H1 (cell line): Measurements from ENCODE around the gene C1orf21. TPM values are rescaled to one million over a fixed set of nuclear protein-coding genes. Genes with fewer than 3 reads are reported as not detected.

Source experiments
- CHD7 ChIP-seq: fragments of 300-600 bp; sonication (generic); IDR thresholded peaks from 2 replicates; pipeline ENCODE4 v1.7.1; 2012; ENCODE audit warnings: low read length, moderate library complexity, mild to moderate bottlenecking, inconsistent platforms; ENCODE audit not compliant: insufficient replicate concordance
- polyA plus RNA-seq, 7 experiments: library from polyadenylated mRNA; depleted of rRNA in 3 of 7; stranded (reverse) in 5 of 7; unstranded in 2 of 7; fragments of >200 nt in 5 of 7; fragments of 200-250 nt in 2 of 7; gene quantifications; 1 replicate in 5 of 7; 2 replicates in 1 of 7; 4 replicates in 1 of 7; pipeline versions ENCODE4 v1.2.1 to v1.2.3, GENCODE V29; 2011 to 2013; ENCODE audit warnings: missing spikeins in 2 of 7, mixed read lengths in 2 of 7
- total RNA-seq: library from RNA; stranded (reverse); fragmentation: NEBNext Ultra II Directional; extraction: Animal tissue kit (Norgen Biotek cat#: 25700); gene quantifications from 2 replicates; pipeline ENCODE4 v1.2.1, GENCODE V29; 2021

Gene C1orf21
- total and polyA plus RNA-seq, 2 of the 8 experiments (the other 6 are each of a cell fraction or from before 2014, with no cell fraction given), result 16.6 to 51.0 TPM

- TF ChIP-seq CHD7, result no peak
These were observed 32.0 kb downstream of the C1orf21 start (continued) for GRCh38 chr1:184418652-184419349.
